ENCODE data around the gene MED13L.

DNA sequence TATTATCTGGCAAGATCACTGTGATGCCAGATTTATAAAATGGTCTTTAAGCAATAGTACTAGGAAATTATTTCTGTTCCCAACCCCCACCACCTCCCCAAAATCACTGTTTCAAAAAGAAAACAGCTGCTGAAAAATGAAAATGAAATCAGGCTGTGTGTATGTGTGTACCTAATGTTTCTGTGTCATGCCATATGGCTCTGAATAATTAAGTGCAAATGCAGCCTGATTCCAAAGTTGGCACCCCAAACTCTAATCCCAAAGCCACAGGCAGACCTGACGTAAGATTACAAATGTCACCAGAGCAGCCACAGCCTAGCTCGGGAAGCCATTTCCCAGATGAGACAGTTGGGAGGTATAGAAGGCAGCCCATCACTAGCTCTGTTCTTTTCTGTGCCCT lies 175.5 kb downstream of the MED13L start:
- TF ChIP-seq, protein P1, sequence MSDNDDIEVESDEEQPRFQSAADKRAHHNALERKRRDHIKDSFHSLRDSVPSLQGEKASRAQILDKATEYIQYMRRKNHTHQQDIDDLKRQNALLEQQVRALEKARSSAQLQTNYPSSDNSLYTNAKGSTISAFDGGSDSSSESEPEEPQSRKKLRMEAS (IDR thresholded peaks at IDR 0.05): no peak
- TF ChIP-seq EGR1 (IDR thresholded peaks at IDR 0.05; ENCODE audit: borderline replicate concordance, low read depth, low read length) (no peak), POLR2A (IDR thresholded peaks at IDR 0.05; ENCODE audit: control extremely low read depth in 1 of 2, low read depth in 2 of 2, low read length in 2 of 2) (no peak), EZH2 (IDR thresholded peaks at IDR 0.05; ENCODE audit: low read depth, low read length, severe bottlenecking) (no peak), SIN3A (conservative IDR thresholded peaks at IDR 0.05 in 1 of 2, IDR thresholded peaks at IDR 0.05 in 1 of 2; ENCODE audit: low read depth in 1 of 2, low read length in 2 of 2) (no peak)
- TF ChIP-seq, protein P2, sequence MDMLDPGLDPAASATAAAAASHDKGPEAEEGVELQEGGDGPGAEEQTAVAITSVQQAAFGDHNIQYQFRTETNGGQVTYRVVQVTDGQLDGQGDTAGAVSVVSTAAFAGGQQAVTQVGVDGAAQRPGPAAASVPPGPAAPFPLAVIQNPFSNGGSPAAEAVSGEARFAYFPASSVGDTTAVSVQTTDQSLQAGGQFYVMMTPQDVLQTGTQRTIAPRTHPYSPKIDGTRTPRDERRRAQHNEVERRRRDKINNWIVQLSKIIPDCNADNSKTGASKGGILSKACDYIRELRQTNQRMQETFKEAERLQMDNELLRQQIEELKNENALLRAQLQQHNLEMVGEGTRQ (IDR thresholded peaks at IDR 0.05; ENCODE audit: low read length): no peak
